Neural cell (in vitro differentiated cells): Measurements from ENCODE around the gene CCDC61.

Source experiments
- EZH2 ChIP-seq: fragments of 200-600, 300-800 bp; shearing (Covaris generic), sonication (generic); IDR thresholded peaks from 2 replicates; pipeline ENCODE4 v1.6.1; 2014; ENCODE audit warnings: antibody characterized with exemption, low read length, borderline replicate concordance, mild to moderate bottlenecking; ENCODE audit not compliant: insufficient read depth, poor library complexity, severe bottlenecking
- MXI1 ChIP-seq: fragments of 450-650 bp; conservative IDR thresholded peaks from 2 replicates; pipeline ENCODE4 v1.6.1; 2014; ENCODE audit warnings: antibody characterized with exemption, mild to moderate bottlenecking; ENCODE audit not compliant: poor library complexity, severe bottlenecking
- POLR2AphosphoS5 ChIP-seq: IDR thresholded peaks from 2 replicates; pipeline ENCODE4 v1.6.1; 2012
- RAD21 ChIP-seq: fragments of 450-650 bp; conservative IDR thresholded peaks from 2 replicates; pipeline ENCODE4 v1.6.1; 2014; ENCODE audit warnings: antibody characterized with exemption, mild to moderate bottlenecking, moderate library complexity
- REST ChIP-seq: IDR thresholded peaks from 2 replicates; pipeline ENCODE4 v1.6.1; 2012; ENCODE audit warnings: borderline replicate concordance
- TAF1 ChIP-seq: IDR thresholded peaks from 2 replicates; pipeline ENCODE4 v1.6.1; 2012; ENCODE audit warnings: low read depth
- TF ChIP-seq, protein P1 (sequence below): fragments of 450-650 bp; IDR thresholded peaks from 2 replicates; pipeline ENCODE4 v1.5.1; 2014; ENCODE audit warnings: antibody characterized with exemption, mild to moderate bottlenecking, moderate library complexity; ENCODE audit not compliant: poor library complexity, severe bottlenecking

DNA sequence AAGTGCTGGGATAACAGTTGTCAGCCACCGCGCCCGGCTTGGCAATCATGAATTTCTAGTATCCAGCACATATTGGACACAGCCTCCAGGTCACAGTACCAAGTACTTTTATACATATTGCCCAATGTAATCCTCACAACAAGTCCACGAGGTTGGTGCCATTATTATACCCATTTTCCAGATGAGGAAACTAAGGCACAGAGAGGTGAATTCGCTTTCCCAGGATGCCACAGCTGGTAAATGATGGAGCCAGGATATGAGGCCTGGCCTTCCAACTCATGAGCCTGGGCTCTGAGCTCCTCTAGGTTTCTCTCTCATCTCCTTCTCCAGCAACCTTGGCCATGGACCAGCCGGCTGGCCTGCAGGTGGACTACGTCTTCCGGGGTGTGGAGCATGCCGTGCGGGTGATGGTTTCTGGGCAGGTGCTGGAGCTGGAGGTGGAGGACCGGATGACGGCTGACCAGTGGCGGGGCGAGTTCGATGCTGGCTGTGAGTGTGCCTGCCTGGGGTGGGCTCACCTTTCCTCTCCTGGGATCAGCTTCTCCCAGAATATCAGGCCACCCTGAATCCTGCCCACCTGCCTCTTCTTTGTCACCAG is 7.5 kb downstream of the CCDC61 start:
- TF ChIP-seq TAF1 (no peak), REST (no peak), EZH2 (no peak), POLR2AphosphoS5 (no peak), RAD21 (no peak), MXI1 (no peak)
- TF ChIP-seq, protein P1, sequence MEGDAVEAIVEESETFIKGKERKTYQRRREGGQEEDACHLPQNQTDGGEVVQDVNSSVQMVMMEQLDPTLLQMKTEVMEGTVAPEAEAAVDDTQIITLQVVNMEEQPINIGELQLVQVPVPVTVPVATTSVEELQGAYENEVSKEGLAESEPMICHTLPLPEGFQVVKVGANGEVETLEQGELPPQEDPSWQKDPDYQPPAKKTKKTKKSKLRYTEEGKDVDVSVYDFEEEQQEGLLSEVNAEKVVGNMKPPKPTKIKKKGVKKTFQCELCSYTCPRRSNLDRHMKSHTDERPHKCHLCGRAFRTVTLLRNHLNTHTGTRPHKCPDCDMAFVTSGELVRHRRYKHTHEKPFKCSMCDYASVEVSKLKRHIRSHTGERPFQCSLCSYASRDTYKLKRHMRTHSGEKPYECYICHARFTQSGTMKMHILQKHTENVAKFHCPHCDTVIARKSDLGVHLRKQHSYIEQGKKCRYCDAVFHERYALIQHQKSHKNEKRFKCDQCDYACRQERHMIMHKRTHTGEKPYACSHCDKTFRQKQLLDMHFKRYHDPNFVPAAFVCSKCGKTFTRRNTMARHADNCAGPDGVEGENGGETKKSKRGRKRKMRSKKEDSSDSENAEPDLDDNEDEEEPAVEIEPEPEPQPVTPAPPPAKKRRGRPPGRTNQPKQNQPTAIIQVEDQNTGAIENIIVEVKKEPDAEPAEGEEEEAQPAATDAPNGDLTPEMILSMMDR = no peak
